Ectodermal cell (in vitro differentiated cells): Measurements from ENCODE around the gene LETMD1.

ENCODE experiments used
- H3K27ac ChIP-seq: 2 replicates; pipeline ENCODE4 v1.7.0; 2013; ENCODE audit warnings: mild to moderate bottlenecking, low read depth, low read length; ENCODE audit not compliant: insufficient read depth, poor library complexity, severe bottlenecking
- H3K27me3 ChIP-seq: 2 replicates; pipeline ENCODE4 v1.7.0; 2013; ENCODE audit warnings: mild to moderate bottlenecking, low read length; ENCODE audit not compliant: insufficient read depth, control insufficient read depth, poor library complexity, severe bottlenecking
- H3K36me3 ChIP-seq: one replicate; pipeline ENCODE4 v1.7.0; 2013; ENCODE audit warnings: low read length; ENCODE audit not compliant: control insufficient read depth, insufficient read depth
- H3K4me1 ChIP-seq: one replicate; pipeline ENCODE4 v1.7.0; 2013; ENCODE audit warnings: low read length; ENCODE audit not compliant: control insufficient read depth, insufficient read depth
- H3K4me3 ChIP-seq: 2 replicates; pipeline ENCODE4 v1.7.0; 2013; ENCODE audit warnings: low read depth, low read length, control low read depth; ENCODE audit not compliant: insufficient read depth
- H3K9me3 ChIP-seq: 2 replicates; pipeline ENCODE4 v1.7.0; 2013; ENCODE audit warnings: mild to moderate bottlenecking, low read length, moderate library complexity; ENCODE audit not compliant: control insufficient read depth
- WGBS, 2 experiments: methylation state at CpG; one replicate each; pipeline ENCODE4 v1.1.7; 2013; ENCODE audit warnings: missing lambda C conversion rate in 2 of 2; 5-methylcytosine and 5-hydroxymethylcytosine counted together

Gene LETMD1

DNA sequence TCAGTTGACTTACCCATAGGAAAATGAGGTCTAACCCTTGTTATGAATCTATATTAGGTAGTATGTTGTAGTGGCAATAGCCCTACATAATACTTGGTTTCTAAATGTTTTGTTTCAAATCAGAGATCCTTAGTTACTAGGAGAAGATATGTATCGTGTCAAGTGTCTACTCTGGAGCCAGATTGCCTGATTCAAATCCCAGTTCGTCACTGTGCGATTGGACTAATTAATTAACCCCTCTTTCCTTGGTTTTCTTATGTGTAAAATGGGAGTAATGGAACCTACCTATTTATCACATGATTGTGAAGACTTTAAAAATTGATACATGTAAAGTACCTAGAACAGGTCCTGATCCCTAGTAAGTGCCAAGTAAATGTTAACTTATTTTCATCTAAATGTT, 1.4 kb downstream of the LETMD1 start:
- peaks cover 8% of the 10 kb centered on the region for H3K4me1 ChIP-seq
- H3K36me3 ChIP-seq: peaks cover 6% of the 10 kb centered on the region
- H3K27me3 ChIP-seq: no peaks in the 10 kb centered on the region
- WGBS, 2 experiments: 88 to 96% methylated on average over 1 to 3 of the region's 3 CpGs
- H3K4me3 ChIP-seq: no peak overlapping the region
- no peak overlapping the region for H3K27ac ChIP-seq
- H3K9me3 ChIP-seq: no peaks in the 10 kb centered on the region

DNA sequence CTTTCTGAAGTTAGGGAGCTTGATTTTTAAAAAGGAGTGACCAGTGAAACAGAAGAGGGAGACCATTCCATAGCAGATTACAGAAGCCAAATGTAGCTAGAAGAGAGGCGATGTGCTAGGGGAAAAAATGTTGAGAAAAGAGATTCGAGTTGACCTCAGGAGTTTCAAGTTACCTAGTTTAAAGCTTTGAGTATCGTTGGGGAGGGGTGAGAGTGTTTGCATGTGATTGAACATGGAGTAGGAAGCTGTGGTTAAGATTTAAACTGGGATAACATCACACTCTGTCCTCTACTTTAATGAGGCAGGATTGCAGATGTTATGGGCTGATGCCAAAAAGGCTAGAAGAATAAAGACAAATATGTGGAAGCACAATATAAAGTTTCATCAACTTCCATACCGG, 3.7 kb downstream of the LETMD1 start:
- H3K36me3 ChIP-seq: peaks cover 13% of the 10 kb centered on the region
- H3K9me3 ChIP-seq: no peaks in the 10 kb centered on the region
- no peaks in the 10 kb centered on the region for H3K27me3 ChIP-seq
- no peak overlapping the region for H3K4me3 ChIP-seq
- 94 to 95% methylated on average over 4 of the region's 4 CpGs for WGBS, 2 experiments
- no peak overlapping the region for H3K27ac ChIP-seq
- peaks cover 8% of the 10 kb centered on the region for H3K4me1 ChIP-seq

DNA sequence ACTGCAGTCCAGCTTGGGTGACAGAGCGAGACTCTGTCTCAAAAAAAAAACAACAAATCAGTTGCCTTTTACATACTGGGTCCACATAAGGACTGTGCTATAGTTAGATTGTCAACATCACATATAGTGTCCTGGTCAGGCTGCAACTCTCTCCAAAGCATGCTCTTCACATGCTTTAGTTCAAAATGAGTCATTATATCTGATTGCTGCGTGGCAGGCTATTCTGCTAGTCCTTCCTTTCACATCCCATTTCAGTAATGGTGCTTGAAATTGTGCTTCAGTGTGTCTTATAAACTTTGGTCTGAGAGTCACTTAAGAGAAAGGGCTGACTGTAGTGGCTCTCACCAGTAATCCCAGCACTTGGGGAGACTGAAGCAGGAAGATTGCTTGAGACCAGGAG, 6.9 kb downstream of the LETMD1 start:
- peaks cover 24% of the 10 kb centered on the region for H3K36me3 ChIP-seq
- WGBS, 2 experiments: 94 to 97% methylated on average over 2 of the region's 2 CpGs

DNA sequence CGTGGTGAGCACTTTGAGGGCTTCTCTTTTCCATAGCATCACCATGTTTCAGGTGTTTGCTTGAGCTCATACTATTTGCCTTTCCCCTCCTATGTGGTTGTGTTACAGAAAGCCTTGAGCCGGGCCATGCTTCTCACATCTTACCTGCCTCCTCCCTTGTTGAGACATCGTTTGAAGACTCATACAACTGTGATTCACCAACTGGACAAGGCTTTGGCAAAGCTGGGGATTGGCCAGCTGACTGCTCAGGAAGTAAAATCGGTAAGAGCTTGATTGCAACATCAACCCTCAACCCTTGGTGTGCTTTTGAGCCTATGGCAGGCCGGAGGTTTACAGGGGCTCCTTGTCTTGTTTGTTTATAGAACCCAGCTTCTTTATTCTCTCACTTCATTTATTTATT, 8.1 kb downstream of the LETMD1 start:
- Histone ChIP-seq H3K4me3 (no peak overlapping the region), H3K36me3 (peaks cover 28% of the 10 kb centered on the region), H3K27me3 (no peaks in the 10 kb centered on the region), H3K9me3 (no peaks in the 10 kb centered on the region), H3K4me1 (no peaks in the 10 kb centered on the region), H3K27ac (no peak overlapping the region)
- 92 to 96% methylated on average over 5 of the region's 5 CpGs for WGBS, 2 experiments

More for the DNA sequence above, 6.9 kb downstream of the LETMD1 start:
- H3K27me3 ChIP-seq: no peaks in the 10 kb centered on the region
- no peak overlapping the region for H3K4me3 ChIP-seq
- H3K27ac ChIP-seq: no peak overlapping the region
- no peaks in the 10 kb centered on the region for H3K4me1 ChIP-seq
- no peaks in the 10 kb centered on the region for H3K9me3 ChIP-seq

DNA sequence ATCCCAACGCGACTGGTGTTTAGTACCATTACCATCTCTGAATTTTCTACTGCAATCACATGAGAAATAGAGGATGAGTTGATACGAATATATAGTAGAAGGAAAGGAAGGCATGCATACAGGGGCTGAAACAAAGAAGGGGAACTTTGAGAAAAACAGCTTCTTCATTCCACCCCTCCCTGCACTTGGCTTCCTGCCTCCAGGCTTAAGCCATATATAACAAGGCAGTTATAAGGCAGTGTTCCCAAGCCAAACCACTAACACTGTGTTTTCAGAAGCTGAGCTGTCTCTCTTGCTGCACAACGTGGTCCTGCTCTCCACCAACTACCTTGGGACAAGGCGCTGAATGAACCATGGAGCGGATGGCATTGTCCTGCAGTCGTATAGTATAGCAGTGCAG, 11.0 kb downstream of the LETMD1 start:
- whole genome bisulfite sequencing, 2 experiments: 91 to 96% methylated on average over 4 to 7 of the region's 7 CpGs
- Histone ChIP-seq H3K4me3 (no peak overlapping the region), H3K36me3 (peaks cover 27% of the 10 kb centered on the region), H3K4me1 (no peaks in the 10 kb centered on the region), H3K27me3 (no peaks in the 10 kb centered on the region), H3K27ac (no peak overlapping the region), H3K9me3 (no peaks in the 10 kb centered on the region)

DNA sequence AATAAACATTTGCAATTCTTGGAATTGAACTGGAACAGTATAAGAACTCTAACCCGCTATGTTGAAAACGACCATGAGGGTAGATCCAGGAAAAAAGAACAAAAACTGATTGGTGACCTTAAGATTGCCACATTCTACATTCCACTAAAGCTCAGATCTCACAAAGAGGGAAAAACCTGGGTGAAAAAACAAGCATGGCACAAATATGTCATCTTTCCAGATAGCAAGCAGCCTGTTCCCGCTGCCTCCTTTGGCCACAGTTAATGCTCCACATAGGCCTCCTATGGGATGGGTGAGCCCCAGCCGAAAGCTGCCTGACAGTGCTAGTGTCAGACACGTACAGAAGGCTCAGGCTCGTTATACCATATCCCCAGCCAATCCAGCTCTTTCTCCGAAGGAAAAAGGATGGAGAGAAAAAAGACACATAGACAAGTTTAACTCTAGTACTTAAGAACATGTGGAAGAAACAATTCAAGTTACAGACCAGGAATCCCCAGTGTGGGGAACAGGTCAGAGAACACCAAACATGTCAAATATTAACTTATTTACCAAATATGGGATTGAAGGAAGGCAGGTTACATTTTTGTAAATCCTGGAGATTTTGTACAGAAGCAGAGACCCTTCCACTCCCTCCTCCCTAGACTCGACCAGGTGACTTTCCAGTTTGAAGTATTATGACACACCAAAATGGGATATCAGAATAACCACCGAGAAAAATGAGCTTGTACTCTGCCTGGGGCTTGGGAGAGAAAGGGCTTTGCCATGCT, 14.7 kb downstream of the LETMD1 start:
- WGBS, 2 experiments: 93 to 97% methylated on average over 9 of the region's 9 CpGs
- Histone ChIP-seq H3K27me3 (no peaks in the 10 kb centered on the region), H3K4me1 (no peaks in the 10 kb centered on the region), H3K27ac (no peak overlapping the region), H3K36me3 (peaks cover 50% of the 10 kb centered on the region), H3K9me3 (no peaks in the 10 kb centered on the region), H3K4me3 (no peak overlapping the region)

DNA sequence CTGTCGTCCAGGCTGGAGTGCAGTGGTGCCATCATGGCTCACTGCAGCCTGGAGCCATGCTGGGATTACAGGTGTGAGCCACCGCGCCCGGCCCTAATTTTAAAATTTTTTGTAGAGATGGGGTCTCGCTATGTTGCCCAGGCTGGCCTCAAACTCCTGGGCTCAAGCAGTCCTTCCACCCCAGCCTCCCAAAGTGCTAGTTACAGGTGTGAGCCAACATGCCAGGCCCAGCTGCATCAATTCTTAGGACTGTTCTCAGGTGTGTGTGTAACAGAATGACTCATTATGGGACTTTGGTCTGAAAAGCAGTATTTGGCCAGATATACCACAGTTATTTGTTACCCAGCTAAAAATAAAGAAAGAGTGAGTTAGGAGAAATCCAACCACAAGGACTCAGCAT, 17.4 kb downstream of the LETMD1 start:
- Histone ChIP-seq H3K4me1 (no peaks in the 10 kb centered on the region), H3K27ac (no peak overlapping the region), H3K4me3 (no peak overlapping the region), H3K27me3 (no peaks in the 10 kb centered on the region), H3K36me3 (peaks cover 56% of the 10 kb centered on the region), H3K9me3 (no peaks in the 10 kb centered on the region)
- 96 to 97% methylated on average over 5 of the region's 5 CpGs for WGBS, 2 experiments

DNA sequence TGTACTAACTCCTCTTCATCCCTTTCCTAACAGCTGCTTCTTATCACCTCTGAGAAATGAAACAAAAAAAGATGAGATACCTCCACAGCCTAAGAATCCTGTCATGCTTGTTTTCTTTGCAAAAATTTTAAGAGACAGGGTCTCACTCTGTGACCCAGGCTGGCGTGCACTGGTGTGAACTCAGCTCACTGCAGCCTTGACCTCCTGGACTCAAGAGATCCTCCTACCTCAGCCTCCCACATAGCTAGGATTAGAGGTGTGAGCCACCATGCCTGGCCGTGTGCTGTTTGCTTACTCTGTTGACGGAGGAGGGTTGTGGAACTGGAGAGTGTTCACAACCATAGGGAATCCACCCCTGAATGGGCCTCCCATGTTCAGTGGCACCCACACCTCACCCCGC, 19.1 kb downstream of the LETMD1 start:
- peaks cover 64% of the 10 kb centered on the region for H3K36me3 ChIP-seq
- H3K27ac ChIP-seq: no peak overlapping the region
- H3K27me3 ChIP-seq: no peaks in the 10 kb centered on the region
- WGBS, 2 experiments: 92 to 95% methylated on average over 4 of the region's 4 CpGs
- H3K4me3 ChIP-seq: no peak overlapping the region
- no peaks in the 10 kb centered on the region for H3K4me1 ChIP-seq
- H3K9me3 ChIP-seq: no peaks in the 10 kb centered on the region

DNA sequence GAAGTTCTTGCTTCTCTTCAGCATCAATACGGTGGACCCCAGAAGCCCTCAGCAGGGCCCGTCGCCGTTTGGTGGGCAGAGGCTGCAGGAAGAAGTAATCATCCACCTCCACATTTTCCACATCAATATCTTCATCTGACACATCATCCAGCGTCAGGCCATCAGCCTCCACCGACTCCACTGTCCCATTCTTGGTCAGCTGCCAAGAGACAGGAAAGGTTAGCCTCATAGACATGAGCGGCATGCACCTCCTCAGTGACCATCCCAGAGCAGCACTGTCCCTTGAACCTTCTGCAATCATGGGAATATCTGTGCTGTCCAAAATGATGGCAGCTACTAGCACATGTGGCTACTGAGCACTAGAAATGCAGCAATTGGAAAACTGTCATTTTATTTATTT, 19.6 kb downstream of the LETMD1 start:
- Histone ChIP-seq H3K9me3 (no peaks in the 10 kb centered on the region), H3K27ac (no peak overlapping the region), H3K4me1 (no peaks in the 10 kb centered on the region), H3K36me3 (peaks cover 66% of the 10 kb centered on the region), H3K4me3 (no peak overlapping the region), H3K27me3 (no peaks in the 10 kb centered on the region)
- WGBS, 2 experiments: 94 to 95% methylated on average over 7 of the region's 7 CpGs

DNA sequence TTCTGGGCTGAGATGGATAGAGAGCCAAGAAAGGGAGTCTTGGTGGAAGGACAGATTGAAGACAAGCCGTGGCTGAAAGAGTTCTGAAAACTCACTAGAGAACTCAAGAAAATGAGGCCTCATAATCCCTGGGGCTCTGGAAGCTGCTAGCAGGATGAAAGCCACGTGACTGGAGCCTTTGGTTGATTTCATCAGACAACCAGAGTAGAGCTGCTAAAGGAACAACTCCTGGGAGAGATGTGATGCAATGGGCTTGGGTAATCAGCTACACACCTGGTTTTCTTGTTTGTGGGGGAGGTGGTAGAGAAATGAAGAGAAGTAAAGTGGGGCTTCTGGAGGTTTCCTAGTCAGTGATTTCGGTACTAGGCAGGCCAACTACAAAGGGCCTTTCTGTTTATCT, 21.9 kb downstream of the LETMD1 start:
- Histone ChIP-seq H3K4me1 (no peaks in the 10 kb centered on the region), H3K27me3 (no peaks in the 10 kb centered on the region), H3K4me3 (no peak overlapping the region), H3K27ac (no peak overlapping the region), H3K36me3 (peaks cover 60% of the 10 kb centered on the region), H3K9me3 (no peaks in the 10 kb centered on the region)
- 95 to 97% methylated on average over 3 of the region's 3 CpGs for WGBS, 2 experiments
